CD4-positive, alpha-beta T cell treated with Interleukin-15 for 4 hours (primary cell): ENCODE results near the gene OPN3.
A peak's percentile ranks its signal among the peaks of the same experiment; 100 is the strongest.

Experiments
- DNase-seq: peaks from one replicate; pipeline ENCODE4 v3.0.0-alpha.2; 2020; ENCODE audit warnings: low spot score

Gene OPN3

GRCh38 chr1:241645199-241645598, 5.0 kb upstream of the OPN3 start:
- DNase-seq: no peak

DNA sequence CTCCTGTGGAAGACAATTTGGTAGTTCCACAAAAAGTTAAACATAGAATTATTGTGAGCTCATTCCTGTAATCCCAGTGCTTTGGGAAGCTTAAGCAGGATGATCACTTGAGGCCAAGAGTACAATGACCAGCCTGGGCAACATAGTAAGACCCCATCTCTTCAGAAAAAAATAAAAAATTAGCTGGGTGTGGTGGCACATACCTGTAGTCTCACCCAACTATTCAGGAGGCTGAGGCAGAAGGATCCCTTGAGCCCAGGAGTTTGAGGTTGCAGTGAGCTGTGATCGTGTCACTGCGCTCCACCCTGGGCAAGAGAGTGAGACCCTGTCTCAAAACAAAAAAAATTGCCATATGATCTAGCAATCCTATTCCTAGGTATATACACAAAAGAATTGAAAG, 4.1 kb upstream of the OPN3 start:
- DNase-seq: no peak

DNA sequence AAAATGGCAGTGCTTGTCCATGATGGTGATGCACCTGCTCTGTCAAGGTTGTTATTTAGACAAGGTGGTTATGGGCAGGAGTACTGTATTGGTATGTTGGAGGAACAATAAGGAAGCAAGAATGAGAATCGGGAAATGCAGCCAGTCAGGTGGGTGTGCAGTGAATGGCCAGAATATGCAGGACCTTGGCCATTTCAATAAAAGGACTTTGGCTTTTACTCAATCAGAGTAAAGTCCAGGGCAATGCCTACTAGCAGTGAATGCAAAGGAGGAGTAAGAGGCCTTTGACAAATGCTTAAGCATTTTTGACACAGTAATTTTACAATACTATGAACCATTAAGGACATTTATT, 2.4 kb upstream of the OPN3 start:
- DNase-seq: no peak

GRCh38 chr1:241641773-241642592, 1.8 kb upstream of the OPN3 start:
- no peak for DNase-seq

GRCh38 chr1:241640867-241641622, 876 bp upstream of the OPN3 start:
- no peak for DNase-seq

DNA sequence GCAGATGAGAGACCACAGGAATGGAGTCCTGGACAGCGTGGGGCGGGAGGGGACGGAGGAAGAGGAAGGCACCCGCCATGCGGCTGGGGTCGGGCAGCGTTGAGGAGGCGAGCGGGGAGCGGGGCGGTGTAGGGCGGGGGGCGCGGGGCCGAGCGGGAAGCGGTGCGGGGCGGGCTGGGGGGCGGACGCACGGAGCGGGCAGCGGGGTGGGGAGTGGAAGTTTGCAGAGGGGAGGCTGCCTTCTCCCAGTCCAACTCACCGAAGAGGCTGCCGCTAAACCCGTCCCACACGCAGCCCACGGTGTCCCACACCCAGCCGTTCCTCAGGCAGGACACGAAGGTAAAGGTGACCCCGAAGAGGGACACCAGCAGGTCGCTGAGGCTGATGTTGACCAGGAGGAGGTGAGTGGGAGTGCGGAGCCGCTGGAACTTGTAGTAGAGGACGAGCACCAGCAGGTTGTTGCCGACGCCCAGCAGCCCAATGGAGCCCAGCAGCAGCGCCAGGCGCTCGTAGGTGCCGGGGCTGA, 483 bp downstream of the OPN3 start:
- DNase-seq: no peak

- DNase-seq: no peak
Observed at GRCh38 chr1:241638909-241639622, 1.1 kb downstream of the OPN3 start.

DNA sequence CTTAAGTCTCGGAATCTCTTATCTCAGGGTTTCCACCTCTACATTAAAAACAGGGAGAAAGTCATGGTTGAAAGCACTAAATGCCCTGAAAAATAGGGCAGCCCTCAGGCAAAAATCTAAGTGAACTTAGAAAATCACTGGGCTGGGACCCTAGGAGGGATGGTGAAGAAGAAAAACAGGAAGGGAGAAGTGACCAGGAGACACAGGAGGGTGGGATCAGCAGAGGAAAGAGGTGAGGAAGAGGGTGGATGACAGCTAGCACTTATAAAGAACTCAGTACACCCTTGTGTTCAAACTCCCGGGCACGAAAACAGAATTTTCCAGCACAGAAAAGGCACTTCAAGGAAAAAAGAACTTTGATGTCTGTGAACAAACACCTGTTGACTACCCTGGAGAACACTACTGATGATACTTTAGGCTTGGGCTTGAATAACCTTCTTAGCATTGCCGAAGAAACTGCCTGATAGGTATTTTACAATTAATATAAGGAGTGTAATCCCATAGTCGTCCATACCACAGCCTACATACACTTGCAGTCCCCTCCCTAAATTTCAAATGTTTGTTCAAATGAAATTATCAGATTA, 2.0 kb downstream of the OPN3 start:
- DNase-seq: no peak

- DNase-seq: no peak
Observed at GRCh38 chr1:241637604-241638003, 2.6 kb downstream of the OPN3 start.

- DNase-seq: no peak
Observed at GRCh38 chr1:241637046-241637590, 3.1 kb downstream of the OPN3 start.

DNA sequence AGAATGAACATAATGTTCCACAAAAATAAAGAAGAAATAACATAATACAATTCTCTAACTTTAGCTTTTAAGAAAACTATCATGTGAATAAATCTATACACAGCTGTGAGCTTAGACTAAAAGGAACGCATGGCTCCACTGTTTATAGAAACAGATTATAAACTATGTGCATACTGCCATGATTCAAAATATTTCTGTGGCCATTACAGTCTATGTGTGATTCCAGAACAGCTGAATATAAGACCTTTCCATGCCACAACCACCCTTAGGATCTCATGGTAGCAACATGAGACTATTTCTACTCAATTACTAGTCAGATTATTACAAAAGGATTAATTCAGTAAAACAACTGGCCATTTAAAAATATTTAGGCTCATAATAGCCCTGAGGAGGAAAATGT, 3.9 kb downstream of the OPN3 start:
- DNase-seq: no peak

DNA sequence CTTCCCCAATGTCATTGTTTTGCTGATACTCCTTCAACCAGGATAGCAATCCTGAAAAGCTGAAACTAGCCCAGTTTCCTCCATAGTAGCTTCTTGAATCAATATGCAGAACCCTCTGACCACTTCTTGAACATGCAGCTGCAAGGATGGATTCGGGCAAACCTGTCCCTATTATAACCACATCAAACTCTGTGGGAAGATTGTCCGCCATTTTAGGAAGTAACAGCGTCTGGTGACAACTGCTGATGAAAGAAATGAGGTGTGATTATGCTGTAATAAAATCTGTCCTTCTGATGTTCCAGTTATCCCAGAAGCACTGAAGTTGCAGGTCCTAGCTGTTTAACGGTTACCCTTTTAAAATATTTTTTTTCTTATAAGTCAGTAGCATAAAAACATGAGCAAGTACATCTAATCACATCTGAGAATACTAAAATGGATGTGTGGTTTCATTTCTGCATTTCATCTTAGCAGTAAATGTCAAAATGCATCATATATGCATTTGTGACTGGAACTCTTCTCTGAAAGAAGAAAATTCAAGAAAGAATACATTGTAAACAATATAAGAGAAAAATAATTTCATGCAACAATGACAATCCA, 4.5 kb downstream of the OPN3 start:
- no peak for DNase-seq

GRCh38 chr1:241632987-241633386, 7.2 kb downstream of the OPN3 start:
- DNase-seq: no peak

DNA sequence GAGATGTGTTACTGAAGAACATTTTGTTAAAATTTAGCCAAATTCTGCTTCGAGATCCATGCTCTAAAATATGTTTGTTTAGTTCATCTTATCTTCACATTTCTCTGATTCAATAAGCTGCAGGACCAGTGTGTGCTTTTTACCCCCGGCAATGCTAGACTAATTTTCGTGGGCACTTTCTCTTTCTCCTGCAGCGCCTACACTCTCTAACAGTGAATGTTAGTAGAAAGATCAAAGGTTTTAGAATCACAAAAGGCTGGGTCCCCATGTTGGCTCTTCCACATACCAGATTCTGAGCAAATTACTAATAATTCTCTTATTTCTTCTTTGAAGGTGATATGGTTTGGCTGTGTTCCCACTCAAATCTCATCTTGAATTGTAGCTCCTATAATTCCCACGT, 8.5 kb downstream of the OPN3 start:
- no peak for DNase-seq

GRCh38 chr1:241630899-241631298, 9.3 kb downstream of the OPN3 start:
- DNase-seq: no peak

DNA sequence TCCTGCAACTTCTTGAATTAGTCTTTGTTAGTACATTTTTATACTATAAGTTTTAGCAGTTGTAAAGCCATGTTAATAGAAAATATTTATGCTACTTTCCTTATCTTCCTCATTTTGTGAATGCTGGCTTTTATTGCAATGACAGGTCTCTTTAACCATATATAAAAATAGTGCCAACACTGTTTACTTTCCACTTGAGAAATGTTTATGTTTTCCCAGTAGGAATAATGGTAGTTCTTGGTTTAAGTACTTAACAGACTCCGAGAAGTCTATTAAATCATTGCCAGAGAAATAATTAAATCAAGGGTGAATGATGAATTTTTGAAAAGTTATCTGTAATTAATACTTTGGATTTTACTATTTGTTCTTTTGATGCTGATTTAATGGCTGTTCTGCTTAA, 9.7 kb downstream of the OPN3 start:
- no peak for DNase-seq

GRCh38 chr1:241630005-241630404, 10.2 kb downstream of the OPN3 start:
- no peak for DNase-seq

DNA sequence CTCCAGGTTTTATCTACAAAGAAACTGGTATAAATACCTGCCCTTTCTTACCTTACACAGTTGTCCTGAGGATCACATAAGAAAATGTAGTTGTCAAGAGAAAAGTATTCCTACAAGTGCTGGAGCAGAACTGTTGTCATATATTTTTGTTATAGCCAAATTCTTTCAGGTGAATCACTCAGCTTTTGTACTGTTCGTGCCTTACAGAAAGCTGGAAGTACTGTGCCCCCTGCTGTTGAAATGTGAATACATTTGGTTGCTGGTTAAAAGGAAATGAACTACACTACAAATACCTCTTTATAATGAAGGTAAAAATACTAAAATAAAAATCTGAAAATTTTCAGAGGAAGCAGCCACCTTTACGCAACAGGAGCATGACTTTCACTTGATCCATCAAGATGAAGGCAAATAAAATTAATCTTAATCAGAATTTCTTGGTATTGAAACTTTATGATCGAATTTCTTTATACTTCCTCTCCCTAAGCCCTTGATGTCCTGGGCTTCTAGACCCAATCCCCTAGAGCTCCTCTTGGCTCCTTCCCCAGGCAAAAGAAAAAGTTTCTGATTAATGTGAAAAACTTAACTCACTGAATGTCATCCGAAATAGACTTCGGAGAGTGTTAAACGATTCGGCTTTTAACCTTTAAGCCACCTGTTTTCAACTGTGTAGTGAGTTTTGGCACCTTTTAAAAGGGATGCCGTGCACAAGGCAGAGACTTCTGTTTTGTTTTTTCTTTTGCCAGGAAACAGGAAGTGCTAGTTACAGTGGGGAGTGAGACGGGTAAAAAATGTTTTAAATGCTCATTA, 12.5 kb downstream of the OPN3 start:
- DNase-seq: peak; percentile 67

GRCh38 chr1:241624935-241625334, 15.2 kb downstream of the OPN3 start:
- DNase-seq: no peak

GRCh38 chr1:241622669-241623068, 17.5 kb downstream of the OPN3 start:
- DNase-seq: no peak

GRCh38 chr1:241617426-241617825, 22.7 kb downstream of the OPN3 start:
- DNase-seq: no peak
